ENCODE data around the gene RPS6KA6.
A peak's percentile ranks its signal among the peaks of the same experiment; 100 is the strongest.

RPS6KA6 gene

DNA sequence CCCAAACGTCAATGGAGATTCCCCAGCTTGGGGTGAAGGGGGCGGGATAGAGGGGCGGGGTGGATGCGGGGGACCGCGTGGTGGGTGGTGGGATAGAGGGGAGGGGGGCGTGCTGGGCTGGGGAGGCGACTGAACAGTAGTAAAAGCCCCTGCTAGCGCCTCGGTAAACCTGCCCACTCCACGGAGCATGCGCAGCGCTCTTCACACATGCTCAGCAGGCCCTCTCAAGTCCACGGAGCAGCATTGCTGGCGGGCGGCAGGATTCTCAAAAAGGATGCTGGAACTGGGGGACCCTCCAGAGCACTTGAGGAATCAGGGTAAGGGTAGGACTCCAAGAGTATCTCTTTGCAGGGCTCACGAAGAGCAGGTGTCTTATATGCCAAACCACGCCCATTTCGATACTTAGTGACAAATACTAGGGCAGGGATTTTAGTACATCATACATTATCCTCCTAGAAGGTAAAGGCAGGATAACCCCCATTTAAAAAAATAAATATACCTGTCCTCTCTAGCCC, 378 bp upstream of the RPS6KA6 start:
- DNase-seq (ENCODE audit: low spot score), result peak; percentile 74
- in situ Hi-C loops (cut with MboI; ENCODE audit: low pct_unique_long_range_greater_than_20kb, low sequenced_read_pairs, unreplicated experiment), result no loop called here
- TF ChIP-seq CTCF (IDR thresholded peaks at IDR 0.05; ENCODE audit: extremely low read depth, insufficient read depth, missing control alignments), result peak; percentile 15

DNA sequence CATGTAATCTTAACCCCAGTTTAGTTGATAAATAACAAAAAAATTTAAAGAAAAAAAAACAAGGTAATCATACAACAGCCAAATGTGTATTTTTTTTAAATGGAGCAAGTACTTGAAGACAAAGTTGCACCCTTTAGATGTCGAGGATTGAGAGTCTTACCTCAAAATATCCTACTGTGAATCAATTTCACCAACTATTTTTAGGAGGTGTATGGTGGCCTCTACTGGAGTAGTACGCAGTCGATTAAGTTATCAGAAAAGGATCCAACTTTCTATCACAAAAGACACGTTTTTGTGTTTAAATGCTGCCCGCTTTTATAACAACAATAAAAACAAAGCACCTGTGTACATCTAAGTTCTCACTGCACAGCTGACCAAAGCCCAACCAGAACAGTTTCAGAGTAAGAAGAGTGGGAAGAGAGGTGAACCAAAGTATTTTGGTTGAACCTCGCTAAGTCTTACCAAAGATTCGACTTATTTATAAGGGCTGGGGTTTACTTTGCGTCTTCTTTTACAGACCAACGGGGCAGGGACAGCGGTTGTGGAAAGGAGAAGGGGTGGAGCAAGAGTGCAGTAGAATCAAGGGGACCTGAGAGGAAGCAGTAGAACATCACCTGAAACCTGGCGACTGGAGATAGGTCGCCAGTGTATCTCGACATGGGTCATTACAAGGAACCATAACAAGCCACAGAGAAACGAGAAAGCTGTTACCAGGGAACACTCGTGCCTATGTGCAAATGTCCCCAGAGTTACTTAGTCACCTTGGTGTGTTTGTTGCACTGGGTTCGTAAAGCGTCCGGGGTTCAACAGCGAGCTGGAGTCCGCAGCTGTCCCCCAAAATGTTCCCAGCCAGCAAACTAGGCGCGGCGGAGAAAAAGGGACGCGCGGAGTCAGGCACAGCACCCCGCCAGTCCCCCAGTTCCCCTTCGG, 1.1 kb downstream of the RPS6KA6 start:
- no peak for TF ChIP-seq CTCF (IDR thresholded peaks at IDR 0.05; ENCODE audit: extremely low read depth, insufficient read depth, missing control alignments)
- in situ Hi-C loops (cut with MboI; ENCODE audit: low pct_unique_long_range_greater_than_20kb, low sequenced_read_pairs, unreplicated experiment), result no loop called here

DNA sequence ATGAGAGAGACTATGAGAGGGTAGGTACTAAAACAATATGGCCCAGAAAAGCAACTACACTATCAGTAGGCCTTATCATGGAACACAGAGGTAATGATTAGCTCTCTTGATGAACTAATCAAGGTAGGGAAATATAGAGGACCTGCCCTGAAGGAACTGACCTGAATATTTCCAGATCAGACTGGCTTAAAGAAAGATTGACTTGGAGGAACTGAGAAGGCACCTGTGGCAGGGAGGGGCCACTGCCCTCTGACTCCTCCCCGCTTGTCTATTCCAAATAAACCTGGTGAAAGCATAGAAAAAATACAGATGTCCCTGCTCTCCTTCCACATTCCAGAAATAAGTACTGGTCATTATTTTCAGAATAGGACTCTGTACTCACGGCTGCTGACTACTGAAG, 5.5 kb downstream of the RPS6KA6 start:
- in situ Hi-C loops (cut with MboI; ENCODE audit: low pct_unique_long_range_greater_than_20kb, low sequenced_read_pairs, unreplicated experiment), result no loop called here

More for the DNA sequence above, 1.1 kb downstream of the RPS6KA6 start:
- DNase-seq (ENCODE audit: low spot score), result peak; percentile 26

DNA sequence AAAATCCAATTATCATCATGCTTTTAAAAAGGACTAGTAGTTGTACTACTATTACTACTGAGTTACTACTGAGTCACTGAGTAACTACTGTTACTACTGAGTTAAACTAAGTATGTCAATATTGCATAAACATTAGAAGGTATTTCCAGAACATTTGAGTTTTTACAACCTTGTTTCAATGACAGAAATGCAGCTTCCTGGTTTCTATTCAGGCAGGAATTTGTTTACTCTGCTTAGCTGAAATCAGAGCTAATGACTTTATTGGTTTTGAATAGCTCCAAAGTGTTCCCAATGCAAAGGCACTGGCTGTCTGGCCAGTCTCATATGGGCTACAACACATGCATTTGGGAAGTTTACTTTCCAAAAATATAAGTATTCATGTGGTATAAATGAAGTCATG, 12.0 kb downstream of the RPS6KA6 start:
- no peak for TF ChIP-seq CTCF (IDR thresholded peaks at IDR 0.05; ENCODE audit: extremely low read depth, insufficient read depth, missing control alignments)

More for the DNA sequence above, 5.5 kb downstream of the RPS6KA6 start:
- no peak for DNase-seq (ENCODE audit: low spot score)
- TF ChIP-seq CTCF (IDR thresholded peaks at IDR 0.05; ENCODE audit: extremely low read depth, insufficient read depth, missing control alignments), result no peak

GRCh38 chrX:84175274-84175673, 12.7 kb downstream of the RPS6KA6 start:
- no peak for DNase-seq (ENCODE audit: low spot score)
- no peak for TF ChIP-seq CTCF (IDR thresholded peaks at IDR 0.05; ENCODE audit: extremely low read depth, insufficient read depth, missing control alignments)
- in situ Hi-C loops (cut with MboI; ENCODE audit: low pct_unique_long_range_greater_than_20kb, low sequenced_read_pairs, unreplicated experiment), result no loop called here

More for the DNA sequence above, 12.0 kb downstream of the RPS6KA6 start:
- DNase-seq (ENCODE audit: low spot score), result no peak
- in situ Hi-C loops (cut with MboI; ENCODE audit: low pct_unique_long_range_greater_than_20kb, low sequenced_read_pairs, unreplicated experiment), result no loop called here

GRCh38 chrX:84174348-84174747, 13.7 kb downstream of the RPS6KA6 start:
- in situ Hi-C loops (cut with MboI; ENCODE audit: low pct_unique_long_range_greater_than_20kb, low sequenced_read_pairs, unreplicated experiment), result no loop called here

More at GRCh38 chrX:84174348-84174747, 13.7 kb downstream of the RPS6KA6 start:
- DNase-seq (ENCODE audit: low spot score), result no peak
- no peak for TF ChIP-seq CTCF (IDR thresholded peaks at IDR 0.05; ENCODE audit: extremely low read depth, insufficient read depth, missing control alignments)

All from GM13977 (cell line).